Measurements from ENCODE around the gene HYAL1. TPM values are rescaled to one million over a fixed set of nuclear protein-coding genes. Genes with fewer than 3 reads are reported as not detected.
A peak's percentile ranks its signal among the peaks of the same experiment; 100 is the strongest.

Gene HYAL1
- total RNA-seq, 1 donor from 2014 or later, result not detected

- no peaks in the 10 kb centered on the region for H3K27me3 ChIP-seq (ENCODE audit: control insufficient read depth, insufficient read depth, low read length)
- no peak for TF ChIP-seq CTCF (IDR thresholded peaks at IDR 0.05; ENCODE audit: insufficient read depth, low read length, poor library complexity, severe bottlenecking)
Measured at GRCh38 chr3:50322115-50322385, 18.7 kb upstream of the HYAL1 start.

GRCh38 chr3:50321336-50322114, 18.2 kb upstream of the HYAL1 start:
- H3K4me3 ChIP-seq (ENCODE audit: low read depth, low read length), result peak overlapping the region; percentile 81
- H3K27me3 ChIP-seq (ENCODE audit: control insufficient read depth, insufficient read depth, low read length), result no peaks in the 10 kb centered on the region
- DNase-seq (ENCODE audit: low read depth), result no peak
- TF ChIP-seq CTCF (IDR thresholded peaks at IDR 0.05; ENCODE audit: insufficient read depth, low read length, poor library complexity, severe bottlenecking), result peak; percentile 74
- peaks cover 3% of the 10 kb centered on the region for H3K36me3 ChIP-seq (ENCODE audit: control insufficient read depth, insufficient read depth, low read length)

More at GRCh38 chr3:50322115-50322385, 18.7 kb upstream of the HYAL1 start:
- peaks cover 3% of the 10 kb centered on the region for H3K36me3 ChIP-seq (ENCODE audit: control insufficient read depth, insufficient read depth, low read length)
- H3K4me3 ChIP-seq (ENCODE audit: low read depth, low read length), result peak overlapping the region; percentile 81
- no peak for DNase-seq (ENCODE audit: low read depth)

- no peak for TF ChIP-seq CTCF (IDR thresholded peaks at IDR 0.05; ENCODE audit: insufficient read depth, low read length, poor library complexity, severe bottlenecking)
- H3K4me3 ChIP-seq (ENCODE audit: low read depth, low read length), result peak overlapping the region; percentile 81
- DNase-seq (ENCODE audit: low read depth), result no peak
- peaks cover 3% of the 10 kb centered on the region for H3K36me3 ChIP-seq (ENCODE audit: control insufficient read depth, insufficient read depth, low read length)
- no peaks in the 10 kb centered on the region for H3K27me3 ChIP-seq (ENCODE audit: control insufficient read depth, insufficient read depth, low read length)
Measured at GRCh38 chr3:50320853-50321335, 17.5 kb upstream of the HYAL1 start.

GRCh38 chr3:50319894-50320625, 16.7 kb upstream of the HYAL1 start:
- Histone ChIP-seq H3K36me3 (ENCODE audit: control insufficient read depth, insufficient read depth, low read length) (peaks cover 3% of the 10 kb centered on the region), H3K4me3 (ENCODE audit: low read depth, low read length) (peak overlapping the region; percentile 81), H3K27me3 (ENCODE audit: control insufficient read depth, insufficient read depth, low read length) (no peaks in the 10 kb centered on the region)
- TF ChIP-seq CTCF (IDR thresholded peaks at IDR 0.05; ENCODE audit: insufficient read depth, low read length, poor library complexity, severe bottlenecking), result no peak
- DNase-seq (ENCODE audit: low read depth), result no peak

GRCh38 chr3:50319181-50319893, 16.0 kb upstream of the HYAL1 start:
- H3K36me3 ChIP-seq (ENCODE audit: control insufficient read depth, insufficient read depth, low read length), result peaks cover 3% of the 10 kb centered on the region
- no peak for TF ChIP-seq CTCF (IDR thresholded peaks at IDR 0.05; ENCODE audit: insufficient read depth, low read length, poor library complexity, severe bottlenecking)
- H3K27me3 ChIP-seq (ENCODE audit: control insufficient read depth, insufficient read depth, low read length), result no peaks in the 10 kb centered on the region
- DNase-seq (ENCODE audit: low read depth), result no peak
- no peak overlapping the region for H3K4me3 ChIP-seq (ENCODE audit: low read depth, low read length)
